Measurements from ENCODE around the gene PPFIA1. TPM values are rescaled to one million over a fixed set of nuclear protein-coding genes. Genes with fewer than 3 reads are reported as not detected.
A peak's percentile ranks its signal among the peaks of the same experiment; 100 is the strongest.

Gene PPFIA1
- total and polyA plus RNA-seq, 2 of the 13 experiments (the other 11 are each of a cell fraction or from before 2014, with no cell fraction given), result 29.9 to 45.2 TPM

- TF ChIP-seq SNAPC4 (CRISPR knock-in tag; IDR thresholded peaks at IDR 0.05) (0 out of 2 replicates have a peak, but pooled peaks have one; percentile 27), ZNF329 (CRISPR knock-in tag; IDR thresholded peaks at IDR 0.05; ENCODE audit: low read depth) (no peak), ZBTB3 (CRISPR knock-in tag; IDR thresholded peaks at IDR 0.05; ENCODE audit: borderline replicate concordance, low read depth) (no peak), MBD4 (IDR thresholded peaks at IDR 0.05; ENCODE audit: borderline replicate concordance, low read length) (no peak), KLF13 (CRISPR knock-in tag; IDR thresholded peaks at IDR 0.05) (no peak), ZBTB1 (CRISPR knock-in tag; IDR thresholded peaks at IDR 0.05; ENCODE audit: borderline replicate concordance) (no peak), JARID2 (CRISPR knock-in tag; IDR thresholded peaks at IDR 0.05; ENCODE audit: insufficient replicate concordance) (no peak), NFAT5 (CRISPR knock-in tag; IDR thresholded peaks at IDR 0.05) (no peak), TMF1 (CRISPR knock-in tag; IDR thresholded peaks at IDR 0.05; ENCODE audit: low read depth) (no peak), ZNF441 (CRISPR knock-in tag; IDR thresholded peaks at IDR 0.05; ENCODE audit: borderline replicate concordance) (no peak), ZNF256 (CRISPR knock-in tag; conservative IDR thresholded peaks at IDR 0.05) (no peak), RFX3 (CRISPR knock-in tag; IDR thresholded peaks at IDR 0.05) (no peak)
Observed at GRCh38 chr11:70399681-70400112, 129.2 kb downstream of the PPFIA1 start (continued).

All from HepG2 (cell line).